ENCODE measurements around the gene FN3KRP.

FN3KRP gene

DNA sequence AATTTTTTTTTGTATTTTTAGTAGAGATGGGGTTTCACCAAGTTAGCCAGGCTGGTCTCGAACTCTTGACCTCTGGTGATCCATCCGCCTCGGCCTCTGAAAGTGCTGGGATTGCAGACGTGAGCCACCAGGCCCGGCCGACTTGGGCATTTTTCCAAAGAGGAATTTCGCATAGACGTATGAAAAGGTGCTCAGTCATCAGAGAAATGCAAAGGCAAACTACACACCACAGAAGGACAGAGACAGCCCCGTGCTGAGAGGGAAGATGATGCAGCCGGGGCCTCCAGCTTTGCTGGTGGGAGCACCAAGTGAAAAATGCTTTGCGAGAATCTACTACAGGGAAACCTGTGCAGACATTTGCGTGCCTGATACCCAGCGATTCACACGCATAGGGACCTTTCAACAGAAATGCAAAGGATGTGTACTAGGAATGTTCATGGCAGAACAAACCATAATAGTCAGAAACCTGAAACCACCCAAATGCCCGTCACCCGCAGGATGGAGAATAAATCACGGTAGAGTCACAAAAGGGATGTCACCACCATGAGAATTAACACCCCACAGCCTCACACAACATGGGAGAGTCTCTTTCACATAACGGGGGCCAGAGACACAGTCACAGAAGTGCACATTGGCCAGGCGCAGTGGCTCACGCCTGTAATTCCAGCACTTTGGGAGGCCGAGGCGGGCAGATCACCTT lies 23.2 kb upstream of the FN3KRP start:
- DNase-seq (ENCODE audit: low spot score), result no peak
- TF ChIP-seq CTCF (IDR thresholded peaks at IDR 0.05; ENCODE audit: extremely low read depth, insufficient read depth, missing control alignments), result no peak
- in situ Hi-C loops (cut with MboI; ENCODE audit: low pct_unique_long_range_greater_than_20kb, low sequenced_read_pairs, unreplicated experiment), result no loop called here

DNA sequence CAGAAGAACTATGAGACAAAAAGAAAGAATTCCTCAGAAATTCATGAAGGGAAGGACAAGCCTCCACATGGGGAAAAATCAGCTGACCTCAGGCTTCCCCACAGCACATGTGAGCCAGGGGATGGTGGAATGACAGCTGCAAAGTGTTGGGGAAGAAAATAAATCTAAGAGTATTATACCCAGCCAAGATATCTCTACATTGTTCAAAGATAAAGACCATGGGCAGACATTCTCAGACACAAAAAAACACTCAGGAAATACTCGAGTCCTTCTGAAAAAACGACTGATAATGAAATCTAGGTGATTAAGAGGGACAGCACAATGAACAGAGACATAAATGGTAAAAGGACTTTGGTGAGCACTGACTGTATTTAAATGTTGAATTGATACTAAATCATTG lies 21.9 kb upstream of the FN3KRP start:
- no peak for TF ChIP-seq CTCF (IDR thresholded peaks at IDR 0.05; ENCODE audit: extremely low read depth, insufficient read depth, missing control alignments)
- DNase-seq (ENCODE audit: low spot score), result no peak
- in situ Hi-C loops (cut with MboI; ENCODE audit: low pct_unique_long_range_greater_than_20kb, low sequenced_read_pairs, unreplicated experiment), result no loop called here

DNA sequence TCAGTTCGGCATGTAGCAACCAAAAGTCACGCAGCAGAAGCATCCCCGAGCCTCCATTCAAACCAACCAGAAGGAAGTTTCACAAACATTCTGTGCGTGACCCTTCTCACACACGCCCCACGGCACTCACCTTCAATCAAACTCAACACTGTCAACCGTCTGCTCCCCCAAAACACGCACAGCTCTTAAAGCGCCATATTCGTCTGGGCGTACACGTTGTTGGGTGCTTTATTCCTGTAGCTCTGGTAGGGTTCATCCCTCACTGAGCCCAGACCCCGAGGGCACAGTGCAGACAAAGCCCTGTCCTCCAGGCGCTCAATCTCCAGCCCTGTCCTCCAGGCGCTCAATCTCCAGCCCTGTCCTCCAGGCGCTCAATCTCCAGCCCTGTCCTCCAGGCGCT lies 20.2 kb upstream of the FN3KRP start:
- TF ChIP-seq CTCF (IDR thresholded peaks at IDR 0.05; ENCODE audit: extremely low read depth, insufficient read depth, missing control alignments), result no peak
- no peak for DNase-seq (ENCODE audit: low spot score)

GRCh38 chr17:82696916-82697807 lies 19.3 kb upstream of the FN3KRP start:
- DNase-seq (ENCODE audit: low spot score), result peak; percentile 54
- in situ Hi-C loops (cut with MboI; ENCODE audit: low pct_unique_long_range_greater_than_20kb, low sequenced_read_pairs, unreplicated experiment), result no loop called here
- TF ChIP-seq CTCF (IDR thresholded peaks at IDR 0.05; ENCODE audit: extremely low read depth, insufficient read depth, missing control alignments), result no peak

More for the DNA sequence above, 20.2 kb upstream of the FN3KRP start:
- in situ Hi-C loops (cut with MboI; ENCODE audit: low pct_unique_long_range_greater_than_20kb, low sequenced_read_pairs, unreplicated experiment), result no loop called here

DNA sequence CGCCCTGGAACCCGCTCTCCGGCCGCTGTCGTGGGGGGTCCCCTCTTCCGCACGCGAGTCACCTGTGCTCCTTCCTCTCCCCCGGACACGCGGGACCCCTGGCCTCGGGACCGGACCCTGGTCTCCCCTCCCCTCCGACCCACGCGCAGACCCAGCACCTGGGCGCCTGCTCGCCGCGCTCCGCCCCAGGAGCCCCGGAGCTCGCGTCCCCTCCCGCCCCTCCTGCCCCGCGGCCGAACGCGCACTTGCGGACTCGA lies 18.8 kb upstream of the FN3KRP start:
- no peak for DNase-seq (ENCODE audit: low spot score)
- in situ Hi-C loops (cut with MboI; ENCODE audit: low pct_unique_long_range_greater_than_20kb, low sequenced_read_pairs, unreplicated experiment), result no loop called here
- TF ChIP-seq CTCF (IDR thresholded peaks at IDR 0.05; ENCODE audit: extremely low read depth, insufficient read depth, missing control alignments), result no peak

DNA sequence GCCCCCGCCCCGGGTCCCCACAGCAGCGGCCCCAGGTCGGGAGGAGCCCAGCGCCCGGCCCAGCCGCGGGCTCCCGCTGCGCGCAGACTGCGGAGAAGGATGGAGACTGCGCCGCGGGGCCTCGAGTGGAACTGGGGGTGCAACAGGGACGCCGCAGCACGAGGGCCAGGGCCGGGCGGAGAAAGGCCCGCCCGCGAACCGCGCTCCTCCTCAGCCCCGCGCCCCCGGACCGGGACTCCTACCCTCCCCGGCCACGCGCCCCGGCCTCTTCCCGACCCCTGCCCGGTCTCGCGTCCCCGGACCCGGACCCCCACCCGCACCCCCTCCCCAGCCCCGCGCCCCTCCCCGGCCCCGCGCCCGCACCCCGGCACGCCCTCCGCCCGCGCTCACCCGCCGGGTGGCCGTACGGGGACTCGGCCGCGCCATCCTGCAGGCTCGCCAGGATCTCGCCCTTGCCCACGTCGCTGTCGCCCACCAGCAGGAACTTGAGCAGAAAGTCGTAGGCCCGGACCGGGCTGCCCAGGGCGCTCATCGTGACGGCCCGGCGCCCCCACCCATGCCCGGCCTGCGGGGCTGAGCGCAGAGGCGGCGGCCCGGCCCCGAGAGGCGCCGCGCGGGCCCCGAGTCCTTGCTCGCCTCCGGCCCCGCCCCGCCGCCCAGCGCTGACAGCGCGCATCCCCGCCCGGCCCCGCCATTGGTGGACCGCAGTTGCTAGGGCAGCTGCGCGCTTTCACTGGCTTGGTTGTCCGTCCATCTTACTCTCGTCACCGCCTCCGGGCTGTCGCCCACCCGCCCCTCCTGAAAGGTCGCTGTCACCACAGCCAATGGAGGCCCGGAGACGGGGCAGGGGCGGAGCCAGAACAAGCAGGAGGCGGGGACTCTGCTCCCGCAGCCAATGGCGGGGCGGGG lies 18.2 kb upstream of the FN3KRP start, which contains the start of gene RAB40B:
Gene RAB40B (minus strand): TSS at position 634 of the 909 bp plus-strand sequence. CDS start 102 bp downstream, at position 532.
- no peak for TF ChIP-seq CTCF (IDR thresholded peaks at IDR 0.05; ENCODE audit: extremely low read depth, insufficient read depth, missing control alignments)
- in situ Hi-C loops (cut with MboI; ENCODE audit: low pct_unique_long_range_greater_than_20kb, low sequenced_read_pairs, unreplicated experiment), result no loop called here
- DNase-seq (ENCODE audit: low spot score), result peak; percentile 100
